Fibroblast of pulmonary artery (primary cell): ENCODE data around the gene FGD4.

ENCODE experiments used
- DNase-seq: peaks from one replicate; pipeline ENCODE4 v3.0.0-alpha.2; 2010; ENCODE audit warnings: low read depth
- H3K4me3 ChIP-seq: replicated peaks from 2 replicates; pipeline ENCODE4 v1.5.1; 2011; ENCODE audit warnings: low read depth, mild to moderate bottlenecking, control low read depth, low read length, moderate library complexity
- CTCF ChIP-seq: IDR thresholded peaks from 2 replicates; pipeline ENCODE4 v1.5.1; 2011; ENCODE audit warnings: mild to moderate bottlenecking, control low read depth, low read length, inconsistent platforms; ENCODE audit errors: missing control alignments

FGD4 gene

DNA sequence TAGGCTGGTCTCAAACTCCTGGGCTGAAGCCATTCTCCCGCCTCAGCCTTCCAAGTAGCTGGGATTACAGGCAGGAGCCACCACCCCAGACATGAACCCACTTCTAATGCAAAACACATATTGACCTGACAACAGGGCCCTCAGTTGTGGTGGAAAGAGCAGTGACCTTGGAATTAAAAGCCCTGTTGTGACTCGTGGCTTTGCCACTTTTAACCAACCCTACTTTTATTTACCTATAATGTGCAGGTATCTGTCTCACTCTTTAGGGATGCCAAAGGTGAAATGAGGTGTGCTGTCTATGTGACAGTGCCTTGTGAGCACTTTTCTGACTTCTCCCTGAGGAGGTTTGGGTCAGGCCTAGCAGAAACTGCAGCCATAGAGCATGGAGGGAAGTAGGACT lies 146.9 kb downstream of the FGD4 start:
- TF ChIP-seq CTCF: no peak
- DNase-seq: no peak
- H3K4me3 ChIP-seq: no peak overlapping the region

DNA sequence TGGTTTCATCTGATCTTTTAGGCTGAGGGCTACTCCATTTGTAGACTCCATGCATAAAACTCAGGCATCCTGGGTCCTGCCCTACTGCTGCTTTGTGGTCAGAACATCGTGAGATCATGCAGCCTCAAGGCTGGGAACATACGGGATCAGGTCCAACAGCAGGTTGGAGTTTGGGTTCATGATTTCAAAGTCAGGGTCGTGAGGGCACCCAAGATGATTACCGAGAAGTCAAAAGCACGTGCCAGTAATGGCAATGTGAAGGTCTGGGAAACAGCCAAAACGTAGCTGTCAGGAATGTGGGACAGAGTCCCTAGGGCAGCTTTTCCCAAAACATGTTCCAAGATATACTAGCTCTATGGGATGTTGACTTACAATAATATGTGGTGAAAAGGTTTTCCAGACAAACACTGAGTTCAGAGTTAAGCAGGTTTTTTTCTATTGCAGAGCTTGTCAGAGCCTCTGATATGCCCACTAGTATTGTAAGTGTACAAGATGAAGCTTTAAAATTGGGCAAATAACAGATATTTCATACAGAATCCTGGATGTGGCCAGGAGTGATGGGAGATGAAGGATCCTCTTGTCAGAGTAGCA lies 149.4 kb downstream of the FGD4 start:
- H3K4me3 ChIP-seq: no peak overlapping the region
- peak; percentile 63 for DNase-seq
- TF ChIP-seq CTCF: no peak

DNA sequence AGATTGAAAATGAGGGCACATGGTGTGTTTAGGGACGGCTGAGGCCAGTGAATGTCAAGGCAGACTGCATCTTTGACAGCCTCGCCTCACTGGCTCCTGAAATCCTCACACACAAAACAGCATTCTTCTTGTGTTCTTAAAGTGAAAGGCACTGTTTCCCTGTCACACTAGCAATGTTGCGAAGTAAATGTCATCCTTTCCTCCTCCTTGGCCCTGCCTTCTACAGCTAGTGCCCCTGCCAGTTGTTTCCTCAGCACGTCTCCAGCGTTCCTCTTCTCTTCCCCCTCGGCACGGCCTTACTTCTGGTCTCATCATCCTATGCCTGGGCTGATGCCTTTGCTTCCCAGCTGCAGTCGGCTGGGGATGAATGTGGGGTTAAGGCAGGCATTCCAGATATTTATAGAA lies 150.3 kb downstream of the FGD4 start:
- no peak overlapping the region for H3K4me3 ChIP-seq
- no peak for TF ChIP-seq CTCF
- no peak for DNase-seq

- DNase-seq: no peak
- no peak overlapping the region for H3K4me3 ChIP-seq
- TF ChIP-seq CTCF: no peak
Measured at GRCh38 chr12:32551058-32551457, 151.7 kb downstream of the FGD4 start.

- peak; percentile 47 for DNase-seq
- TF ChIP-seq CTCF: no peak
- H3K4me3 ChIP-seq: no peak overlapping the region
Measured at GRCh38 chr12:32558903-32559302, 159.5 kb downstream of the FGD4 start.

DNA sequence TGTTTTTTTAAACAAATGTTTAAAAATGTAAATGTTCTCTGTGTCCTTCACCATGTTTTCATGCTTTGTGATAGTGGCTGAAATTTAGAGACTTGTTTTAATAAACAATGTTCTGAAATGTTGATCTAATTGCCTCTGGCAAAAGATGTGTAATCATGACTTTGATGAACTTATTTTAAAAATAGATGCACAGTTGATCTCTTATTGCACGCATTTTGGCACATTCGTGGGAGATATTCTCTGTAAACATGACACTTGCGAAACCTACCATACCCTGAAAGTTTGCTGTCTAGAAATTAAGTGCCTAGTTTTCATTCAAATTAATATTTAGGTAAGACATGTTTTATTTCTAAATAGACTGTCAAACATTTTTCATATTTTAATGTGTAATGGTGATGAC lies 160.1 kb downstream of the FGD4 start:
- DNase-seq: no peak
- TF ChIP-seq CTCF: no peak

GRCh38 chr12:32560520-32560919 lies 161.2 kb downstream of the FGD4 start:
- DNase-seq: no peak
- no peak overlapping the region for H3K4me3 ChIP-seq
- no peak for TF ChIP-seq CTCF

More for the DNA sequence above, 160.1 kb downstream of the FGD4 start:
- no peak overlapping the region for H3K4me3 ChIP-seq
